Hepatocyte (in vitro differentiated cells): ENCODE data around the gene TNFSF11.

Source experiments
- CTCF ChIP-seq: fragments of 200-600 bp; sonication (generic); IDR thresholded peaks from 2 replicates; pipeline ENCODE4 v1.5.1; 2016; ENCODE audit warnings: antibody characterized with exemption, mild to moderate bottlenecking; ENCODE audit not compliant: poor library complexity
- EZH2 ChIP-seq: fragments of 200-600 bp; sonication (generic); IDR thresholded peaks from 2 replicates; pipeline ENCODE4 v1.6.1; 2016; ENCODE audit warnings: antibody characterized with exemption, mild to moderate bottlenecking, borderline replicate concordance
- EZH2phosphoT487 ChIP-seq: fragments of 200-600 bp; sonication (generic); IDR thresholded peaks from one replicate; pipeline ENCODE4 v1.6.1; 2018; ENCODE audit warnings: antibody characterized with exemption, mild to moderate bottlenecking, low read depth, moderate library complexity; ENCODE audit not compliant: unreplicated experiment, severe bottlenecking

GRCh38 chr13:42625611-42626010, 51.7 kb downstream of the TNFSF11 start:
- TF ChIP-seq CTCF: no peak
- TF ChIP-seq EZH2phosphoT487: no peak
- TF ChIP-seq EZH2: no peak
